SK-MEL-5 (cell line): ENCODE data around the gene APOBEC2. TPM values are rescaled to one million over a fixed set of nuclear protein-coding genes. Genes with fewer than 3 reads are reported as not detected.

Source experiments
- DNase-seq: peaks from one replicate; pipeline ENCODE4 v3.0.0-alpha.2; 2016; ENCODE audit warnings: low read depth, low spot score
- in situ Hi-C: cut with HindIII; loops from 2 replicates; pipeline ENCODE4 v1.10.0; 2016; ENCODE audit warnings: low sequenced_read_pairs, high pct_unique_total_duplicates, low pct_unique_long_range_greater_than_20kb
- total RNA-seq: library from RNA; depleted of rRNA; stranded (reverse); fragments of >200 nt; shearing (Covaris generic); gene quantifications from 2 replicates; pipeline ENCODE4 v1.2.3, GENCODE V29; 2014; rRNA removed

The APOBEC2 gene
- total RNA-seq, 1 experiment from 2014 or later = not detected

DNA sequence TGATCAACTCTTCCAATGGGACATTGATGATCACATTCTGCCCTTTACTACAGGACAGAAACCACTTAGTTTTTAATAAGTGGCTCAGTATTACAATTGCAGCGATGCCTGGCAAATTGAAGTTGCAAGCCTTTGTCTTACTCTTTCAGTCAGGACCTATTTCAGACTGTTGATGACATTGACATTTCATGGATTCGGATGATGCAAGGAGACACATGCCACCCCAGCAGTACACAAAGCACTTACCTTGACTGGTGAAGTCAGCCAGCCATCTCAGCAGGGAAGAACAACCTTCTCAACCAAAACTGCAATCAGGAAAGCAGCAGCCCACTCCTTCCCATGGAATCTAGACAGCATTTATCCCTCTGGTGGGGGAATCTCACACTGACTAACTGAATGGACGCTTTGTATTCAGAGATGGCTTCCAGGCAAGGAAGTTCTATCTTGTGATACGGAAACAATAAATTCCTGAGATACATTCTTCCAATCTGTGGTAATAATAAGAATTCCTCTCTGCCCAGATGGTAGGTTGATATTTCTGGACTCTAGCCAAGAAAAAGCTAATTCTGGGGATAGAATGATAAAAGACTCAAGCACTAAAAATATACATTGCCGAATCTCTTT, 44.6 kb downstream of the APOBEC2 start:
- peak; percentile 93 for DNase-seq
- in situ Hi-C loops = loop anchor here (25.0 kb wide), 1 partner anchor 90 kb away; no protein-coding TSS in a partner anchor

DNA sequence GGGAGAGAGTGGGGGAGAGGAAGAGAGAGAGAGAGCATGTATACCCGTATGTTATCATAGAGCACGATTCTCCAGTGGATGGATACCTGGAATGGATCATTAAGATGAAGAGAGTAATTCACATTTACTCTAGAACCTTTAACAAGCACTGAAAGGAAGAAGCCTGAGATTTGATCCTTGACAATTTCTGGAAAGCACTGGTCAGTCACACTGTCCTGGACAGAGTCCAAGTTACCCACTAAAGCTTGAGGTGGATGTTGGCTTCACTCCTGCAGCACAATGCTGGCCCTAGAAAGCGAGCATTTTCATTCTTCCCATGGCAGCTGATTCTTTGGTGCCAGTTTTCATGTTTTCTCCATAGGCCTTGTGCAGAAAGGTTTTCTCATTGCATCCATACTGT, 45.4 kb downstream of the APOBEC2 start:
- in situ Hi-C loops = loop anchor here (25.0 kb wide), 1 partner anchor 89 kb away; no protein-coding TSS in a partner anchor

GRCh38 chr6:41100871-41101287, 47.9 kb downstream of the APOBEC2 start:
- no peak for DNase-seq
- in situ Hi-C loops = no loop called here

More for the DNA sequence above, 45.4 kb downstream of the APOBEC2 start:
- DNase-seq = peak; percentile 21

DNA sequence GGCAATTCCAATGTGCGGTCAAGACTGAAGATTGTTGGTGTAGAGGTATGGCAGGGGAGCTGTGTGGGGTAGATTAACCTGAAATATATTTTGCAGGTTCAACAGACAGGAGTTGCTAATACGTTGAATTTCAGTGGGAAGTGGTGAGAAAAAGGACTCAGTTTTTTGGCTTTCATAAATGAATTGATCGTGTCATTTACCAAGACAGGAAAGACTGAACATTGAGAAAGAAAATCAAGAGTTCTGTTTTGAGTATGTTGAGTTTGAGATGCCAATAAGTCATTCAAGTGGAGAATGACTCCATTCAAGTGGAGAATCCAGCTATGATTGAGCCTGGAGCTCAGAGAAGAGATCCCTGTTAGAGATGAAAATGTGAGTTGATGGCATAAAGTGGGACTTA, 50.8 kb downstream of the APOBEC2 start:
- in situ Hi-C loops = no loop called here
- DNase-seq = no peak

DNA sequence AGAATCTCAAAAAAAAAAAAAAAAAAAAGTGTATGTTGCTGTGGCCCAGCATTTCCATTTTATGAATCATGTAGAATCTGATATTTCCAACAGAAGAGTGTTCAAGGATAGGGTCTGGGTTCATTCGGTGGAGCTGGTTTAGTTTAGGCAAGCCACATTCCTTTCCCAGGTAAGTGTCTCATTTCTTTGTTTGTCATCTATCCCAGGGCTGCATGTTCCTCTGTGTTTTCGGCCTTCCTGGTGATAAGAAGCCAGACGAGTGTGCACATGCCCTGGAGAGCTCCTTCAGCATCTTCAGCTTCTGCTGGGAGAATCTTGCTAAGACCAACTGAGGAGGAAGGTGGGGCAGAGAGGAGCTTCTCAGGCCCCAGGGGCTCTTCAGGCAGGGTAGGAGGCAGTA, 58.0 kb downstream of the APOBEC2 start:
- in situ Hi-C loops = no loop called here
- DNase-seq = no peak

Other genes with a start within 250 kb of the APOBEC2 start
- gene UNC5CL, start 14.0 kb upstream of the APOBEC2 start, total RNA-seq = 0.08 and 0.16 TPM in 2 replicates
- not detected in 2 replicates for gene TSPO2, start 10.7 kb upstream of the APOBEC2 start, total RNA-seq
- 20.2 and 23.4 TPM in 2 replicates for gene OARD1, start 19.2 kb downstream of the APOBEC2 start, total RNA-seq
- 10.6 and 11.6 TPM in 2 replicates for gene NFYA, start 19.8 kb downstream of the APOBEC2 start, total RNA-seq
- gene TREML1, start 101.1 kb downstream of the APOBEC2 start, total RNA-seq = not detected in 2 replicates
- gene TREM2, start 109.9 kb downstream of the APOBEC2 start, total RNA-seq = not detected in 2 replicates
- not detected in 2 replicates for gene TREML2, start 147.9 kb downstream of the APOBEC2 start, total RNA-seq
- gene TREML4, start 175.1 kb downstream of the APOBEC2 start, total RNA-seq = not detected in 2 replicates
- not detected in 2 replicates for gene TREM1, start 233.5 kb downstream of the APOBEC2 start, total RNA-seq